Brain microvascular endothelial cell (primary cell): ENCODE data around the gene SLC35A3.

Experiments
- DNase-seq: peaks from one replicate; pipeline ENCODE4 v3.0.0-alpha.2; 2020
- H3K27ac ChIP-seq: fragments of 250-450 bp; sonication (Bioruptor Pico); 2 replicates; pipeline ENCODE4 v1.5.1; 2020; ENCODE audit warnings: mild to moderate bottlenecking, moderate library complexity
- H3K27me3 ChIP-seq: fragments of 250-450 bp; sonication (Bioruptor Pico); replicated peaks from 2 replicates; pipeline ENCODE4 v1.5.1; 2020; ENCODE audit warnings: mild to moderate bottlenecking
- H3K36me3 ChIP-seq: fragments of 250-450 bp; sonication (Bioruptor Pico); replicated peaks from 2 replicates; pipeline ENCODE4 v1.5.1; 2020; ENCODE audit warnings: mild to moderate bottlenecking
- H3K4me3 ChIP-seq: 2 replicates; pipeline ENCODE4 v1.5.1; 2011; ENCODE audit warnings: low read depth, mild to moderate bottlenecking, control low read depth, low read length, moderate library complexity
- in situ Hi-C: cut with HindIII; loops from 2 replicates; pipeline ENCODE4 v1.10.0; 2017; ENCODE audit warnings: low sequenced_read_pairs, low pct_ligation_motif_present
- TF ChIP-seq, protein P1 (sequence below): IDR thresholded peaks from 2 replicates; pipeline ENCODE4 v1.5.1; 2011; ENCODE audit warnings: low read depth, mild to moderate bottlenecking, moderate library complexity, low read length, control low read depth, inconsistent platforms; ENCODE audit errors: missing control alignments

Gene SLC35A3

DNA sequence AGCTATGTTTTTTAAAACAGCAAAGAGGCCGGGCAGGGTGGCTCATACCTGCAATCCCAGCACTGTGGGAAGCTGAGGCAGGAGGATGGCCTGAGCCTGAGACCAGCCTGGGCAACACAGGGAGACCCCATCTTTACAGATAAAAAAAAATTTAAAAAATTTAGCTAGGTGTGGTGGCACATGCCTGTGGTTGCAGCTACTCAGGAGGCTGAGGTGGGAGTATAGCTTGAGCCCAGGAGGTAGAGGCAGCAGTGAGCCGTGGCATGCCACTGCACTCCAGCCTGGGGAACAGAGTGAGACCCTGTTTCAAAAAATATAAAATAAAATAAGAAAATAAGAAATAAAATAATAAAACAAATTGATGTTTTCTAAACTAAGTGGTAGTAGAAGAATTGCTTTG is 8.4 kb downstream of the SLC35A3 start:
- TF ChIP-seq, protein P1, sequence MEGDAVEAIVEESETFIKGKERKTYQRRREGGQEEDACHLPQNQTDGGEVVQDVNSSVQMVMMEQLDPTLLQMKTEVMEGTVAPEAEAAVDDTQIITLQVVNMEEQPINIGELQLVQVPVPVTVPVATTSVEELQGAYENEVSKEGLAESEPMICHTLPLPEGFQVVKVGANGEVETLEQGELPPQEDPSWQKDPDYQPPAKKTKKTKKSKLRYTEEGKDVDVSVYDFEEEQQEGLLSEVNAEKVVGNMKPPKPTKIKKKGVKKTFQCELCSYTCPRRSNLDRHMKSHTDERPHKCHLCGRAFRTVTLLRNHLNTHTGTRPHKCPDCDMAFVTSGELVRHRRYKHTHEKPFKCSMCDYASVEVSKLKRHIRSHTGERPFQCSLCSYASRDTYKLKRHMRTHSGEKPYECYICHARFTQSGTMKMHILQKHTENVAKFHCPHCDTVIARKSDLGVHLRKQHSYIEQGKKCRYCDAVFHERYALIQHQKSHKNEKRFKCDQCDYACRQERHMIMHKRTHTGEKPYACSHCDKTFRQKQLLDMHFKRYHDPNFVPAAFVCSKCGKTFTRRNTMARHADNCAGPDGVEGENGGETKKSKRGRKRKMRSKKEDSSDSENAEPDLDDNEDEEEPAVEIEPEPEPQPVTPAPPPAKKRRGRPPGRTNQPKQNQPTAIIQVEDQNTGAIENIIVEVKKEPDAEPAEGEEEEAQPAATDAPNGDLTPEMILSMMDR: no peak
- Histone ChIP-seq H3K27me3 (no peaks in the 10 kb centered on the region), H3K27ac (no peak overlapping the region), H3K36me3 (no peaks in the 10 kb centered on the region), H3K4me3 (no peak overlapping the region)
- no peak for DNase-seq
- in situ Hi-C loops: no loop called here

DNA sequence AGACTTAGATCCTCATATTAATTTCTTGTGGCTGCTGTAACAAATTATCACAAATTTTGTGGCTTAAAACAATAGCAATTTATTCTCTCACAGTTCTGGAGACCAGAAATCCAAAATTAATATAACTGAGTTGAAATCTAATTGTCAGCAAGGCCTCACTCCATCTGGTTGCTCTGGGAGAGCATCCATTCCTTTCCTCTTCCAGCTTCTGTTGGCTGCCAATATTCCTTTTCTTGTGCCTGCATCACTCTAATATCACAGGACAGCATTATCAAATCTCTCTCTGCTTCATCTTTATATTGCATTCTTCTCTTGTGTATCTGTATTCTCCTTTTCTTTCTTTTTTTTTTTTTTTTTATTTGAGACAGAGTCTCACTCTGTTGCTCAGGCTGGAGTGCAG is 9.3 kb downstream of the SLC35A3 start:
- H3K36me3 ChIP-seq: no peaks in the 10 kb centered on the region
- DNase-seq: no peak
- H3K27ac ChIP-seq: no peak overlapping the region
- H3K4me3 ChIP-seq: no peak overlapping the region
- TF ChIP-seq, protein P1: no peak
- H3K27me3 ChIP-seq: no peaks in the 10 kb centered on the region
- in situ Hi-C loops: no loop called here

DNA sequence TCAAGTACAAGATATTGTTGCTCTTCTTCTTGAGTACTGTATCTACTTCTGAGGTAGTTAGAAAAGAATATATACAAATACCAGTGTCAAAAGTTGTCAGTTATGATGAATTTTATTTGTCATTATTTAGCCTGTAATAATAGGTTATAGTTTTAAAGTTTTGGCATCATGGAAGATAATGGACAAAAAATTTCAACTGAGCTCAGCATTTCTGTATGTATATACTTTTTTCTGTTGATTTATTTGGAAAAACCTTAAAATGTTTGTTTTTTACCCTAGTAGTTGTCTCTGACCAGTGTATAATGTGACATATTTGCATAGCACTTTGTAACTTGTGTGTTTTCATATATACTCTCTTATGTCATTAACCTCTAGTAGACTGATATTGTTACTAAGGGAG is 11.1 kb downstream of the SLC35A3 start:
- TF ChIP-seq, protein P1: no peak
- no peaks in the 10 kb centered on the region for H3K27me3 ChIP-seq
- no peak for DNase-seq
- H3K36me3 ChIP-seq: no peaks in the 10 kb centered on the region
- no peak overlapping the region for H3K4me3 ChIP-seq
- H3K27ac ChIP-seq: no peak overlapping the region
- in situ Hi-C loops: no loop called here

DNA sequence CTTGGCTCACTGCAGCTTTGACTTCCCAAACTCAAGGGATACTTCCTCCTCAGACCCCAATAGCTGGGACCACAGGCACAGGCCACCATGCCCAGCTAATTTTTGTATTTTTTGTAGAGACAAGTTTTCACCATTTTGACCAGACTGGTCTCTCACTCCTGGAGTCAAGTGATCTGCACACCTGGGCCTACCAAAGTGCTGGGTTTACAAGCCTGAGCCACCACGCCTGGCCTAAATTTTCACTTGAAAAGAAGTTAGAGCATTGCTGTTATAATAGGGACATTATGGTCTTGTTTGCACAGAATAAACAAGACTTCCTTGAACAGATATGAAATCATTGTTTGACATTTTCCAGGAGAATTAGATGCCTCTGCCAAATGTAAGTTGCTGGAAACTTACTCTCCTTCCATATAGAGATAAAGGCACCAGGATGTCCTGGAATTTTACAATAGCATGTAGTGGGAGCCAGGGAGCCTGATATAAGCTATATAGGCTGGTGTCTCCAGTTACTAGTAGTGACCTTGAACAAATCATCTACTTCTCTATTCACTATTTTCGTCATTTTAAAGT is 16.9 kb downstream of the SLC35A3 start:
- no peak for DNase-seq
- Histone ChIP-seq H3K36me3 (no peaks in the 10 kb centered on the region), H3K4me3 (no peak overlapping the region), H3K27me3 (no peaks in the 10 kb centered on the region), H3K27ac (no peak overlapping the region)
- in situ Hi-C loops: no loop called here
- TF ChIP-seq, protein P1: no peak

DNA sequence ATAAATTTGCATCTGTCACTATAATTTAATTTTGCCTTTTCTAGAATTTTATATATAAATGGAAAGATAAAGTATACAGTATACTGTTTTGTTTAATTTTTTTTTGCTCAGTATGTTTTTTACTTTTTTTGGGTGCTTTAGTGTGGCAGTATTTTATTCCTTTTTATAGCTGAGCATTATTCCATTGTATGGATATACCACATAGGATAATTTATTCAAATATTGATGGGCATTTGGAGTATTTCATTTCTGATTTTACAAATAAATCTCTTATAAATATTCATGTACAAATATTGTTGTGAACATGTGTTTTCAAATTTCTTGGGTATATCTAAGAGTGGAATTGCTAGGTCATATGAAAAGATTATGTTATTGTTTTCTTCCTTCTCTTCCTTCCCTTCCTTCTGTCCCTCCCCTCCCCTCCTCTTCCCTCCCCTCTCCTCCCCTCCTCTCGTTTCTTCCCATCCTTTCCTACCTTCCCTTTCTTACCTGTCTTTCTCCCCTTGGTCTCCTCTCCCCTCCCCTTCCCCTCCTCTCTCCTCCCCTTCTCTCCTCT is 18.5 kb downstream of the SLC35A3 start:
- in situ Hi-C loops: no loop called here
- Histone ChIP-seq H3K27ac (no peak overlapping the region), H3K36me3 (no peaks in the 10 kb centered on the region), H3K4me3 (no peak overlapping the region), H3K27me3 (no peaks in the 10 kb centered on the region)
- TF ChIP-seq, protein P1: no peak
- no peak for DNase-seq

DNA sequence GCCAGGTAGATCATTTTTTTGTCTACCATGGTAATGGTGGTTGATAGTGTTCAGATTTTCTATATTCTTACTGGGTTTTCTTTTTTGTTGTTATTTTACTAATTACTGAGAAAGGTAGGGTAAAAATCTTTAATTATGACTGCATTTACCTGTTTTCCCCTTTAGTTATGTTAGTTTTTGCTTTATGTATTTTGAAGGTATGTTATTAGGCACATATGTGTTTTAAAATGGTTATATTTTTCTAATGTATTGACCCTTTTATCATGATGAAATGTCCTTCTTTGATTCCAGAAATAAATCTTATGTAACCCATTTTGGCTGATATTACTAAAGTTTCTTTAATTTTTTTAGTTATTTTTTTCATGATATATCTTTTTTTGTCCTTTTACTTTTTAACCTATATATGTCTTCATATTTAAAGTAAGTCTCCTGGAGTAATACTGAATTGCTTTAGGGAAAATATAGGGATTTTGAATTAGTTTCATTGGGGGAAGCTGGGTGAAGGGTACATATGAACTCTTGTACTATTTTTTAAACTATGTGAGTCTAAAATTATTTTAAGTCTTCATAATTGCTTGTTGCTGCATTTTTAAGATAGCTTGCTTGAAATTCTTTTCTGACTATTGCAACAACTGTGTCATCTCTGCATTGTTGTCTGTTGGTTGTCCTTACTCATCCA is 22.4 kb downstream of the SLC35A3 start:
- in situ Hi-C loops: no loop called here

More for the DNA sequence above, 22.4 kb downstream of the SLC35A3 start:
- Histone ChIP-seq H3K36me3 (no peaks in the 10 kb centered on the region), H3K27ac (no peak overlapping the region), H3K4me3 (no peak overlapping the region), H3K27me3 (no peaks in the 10 kb centered on the region)
- DNase-seq: no peak
- TF ChIP-seq, protein P1: no peak
